GM12892 (cell line): ENCODE measurements around the gene ELMOD3.
"Not testable (repeated sequence)": the region's sequence is repeated elsewhere in the genome, so short reads cannot be mapped to it uniquely, and the experiment has no call there.

Source experiments
- DNase-seq: peaks from one replicate; pipeline ENCODE4 v3.0.0; 2011; ENCODE audit not compliant: insufficient read length
- FAIRE-seq: peaks from 2 replicates; lab custom pipeline; 2011; peaks lifted over from hg19 to GRCh38; lab: Jason Lieb, UNC
- POLR2A ChIP-seq: IDR thresholded peaks from 2 replicates; pipeline ENCODE4 v1.6.1; 2011; ENCODE audit warnings: low read depth, low read length, control low read depth
- POLR2AphosphoS5 ChIP-seq: IDR thresholded peaks from 2 replicates; pipeline ENCODE4 v1.6.1; 2011; ENCODE audit warnings: low read depth, low read length, control low read depth
- TAF1 ChIP-seq: IDR thresholded peaks from 2 replicates; pipeline ENCODE4 v1.6.1; 2011; ENCODE audit warnings: low read depth, mild to moderate bottlenecking, control low read depth, low read length, borderline replicate concordance

The ELMOD3 gene

GRCh38 chr2:85323351-85323987 lies 31.1 kb upstream of the ELMOD3 start:
- no peak for FAIRE-seq
- DNase-seq: no peak

GRCh38 chr2:85323988-85324367 lies 30.6 kb upstream of the ELMOD3 start:
- not testable (repeated sequence) for FAIRE-seq, DNase-seq

More at GRCh38 chr2:85323351-85323987, 31.1 kb upstream of the ELMOD3 start:
- TF ChIP-seq POLR2A (no peak), POLR2AphosphoS5 (no peak; the same call in 1 of the 2 replicates), TAF1 (no peak)

- TF ChIP-seq TAF1 (no peak), POLR2AphosphoS5 (no peak), POLR2A (no peak)
- DNase-seq (no peak), FAIRE-seq (no peak)
Observed at GRCh38 chr2:85324639-85325465, 29.7 kb upstream of the ELMOD3 start.

GRCh38 chr2:85325466-85325811 lies 29.1 kb upstream of the ELMOD3 start:
- DNase-seq (no peak), FAIRE-seq (no peak)
- no peak for TF ChIP-seq POLR2AphosphoS5
- no peak for TF ChIP-seq POLR2A
- TF ChIP-seq TAF1: no peak

GRCh38 chr2:85326406-85327159 lies 28.0 kb upstream of the ELMOD3 start:
- TF ChIP-seq POLR2AphosphoS5 (no peak; the same call in 1 of the 2 replicates), POLR2A (no peak; the same call in 1 of the 2 replicates), TAF1 (no peak; the same call in 1 of the 2 replicates)
- peak; percentile 50 for FAIRE-seq
- DNase-seq: peak; percentile 38

GRCh38 chr2:85327160-85327821 lies 27.3 kb upstream of the ELMOD3 start:
- DNase-seq (peak; percentile 41), FAIRE-seq (peak; percentile 21)
- TF ChIP-seq TAF1 (no peak), POLR2A (no peak), POLR2AphosphoS5 (no peak)

- FAIRE-seq: peak; percentile 91
- peak; percentile 92 for DNase-seq
- TF ChIP-seq POLR2A (peak; percentile 99), POLR2AphosphoS5 (peak; percentile 98), TAF1 (peak; percentile 86)
Observed at GRCh38 chr2:85327822-85328617, 26.5 kb upstream of the ELMOD3 start, which contains the start of gene TGOLN2. Gene TGOLN2, minus strand, starts transcription at chr2:85327989. Its CDS starts 27 bp downstream, at chr2:85327962.

- FAIRE-seq (no peak), DNase-seq (no peak)
- no peak for TF ChIP-seq POLR2AphosphoS5
- no peak for TF ChIP-seq TAF1
- TF ChIP-seq POLR2A: no peak
Observed at GRCh38 chr2:85329181-85329651, 25.4 kb upstream of the ELMOD3 start.

GRCh38 chr2:85329701-85330100 lies 24.9 kb upstream of the ELMOD3 start:
- not testable (repeated sequence) for FAIRE-seq, DNase-seq

GRCh38 chr2:85330839-85331636 lies 23.5 kb upstream of the ELMOD3 start:
- TF ChIP-seq POLR2A (no peak), TAF1 (no peak)
- peak; percentile 38 for FAIRE-seq
- DNase-seq: no peak

- not testable (repeated sequence) for FAIRE-seq, DNase-seq
Observed at GRCh38 chr2:85333877-85334276, 20.7 kb upstream of the ELMOD3 start.
